Hepatocyte (in vitro differentiated cells): Measurements from ENCODE around the gene ANGPTL4.

ENCODE experiments used
- CTCF ChIP-seq: fragments of 200-600 bp; sonication (generic); IDR thresholded peaks from 2 replicates; pipeline ENCODE4 v1.5.1; 2016; ENCODE audit warnings: antibody characterized with exemption, mild to moderate bottlenecking; ENCODE audit not compliant: poor library complexity
- EZH2phosphoT487 ChIP-seq: fragments of 200-600 bp; sonication (generic); IDR thresholded peaks from one replicate; pipeline ENCODE4 v1.6.1; 2018; ENCODE audit warnings: antibody characterized with exemption, mild to moderate bottlenecking, low read depth, moderate library complexity; ENCODE audit not compliant: unreplicated experiment, severe bottlenecking

DNA sequence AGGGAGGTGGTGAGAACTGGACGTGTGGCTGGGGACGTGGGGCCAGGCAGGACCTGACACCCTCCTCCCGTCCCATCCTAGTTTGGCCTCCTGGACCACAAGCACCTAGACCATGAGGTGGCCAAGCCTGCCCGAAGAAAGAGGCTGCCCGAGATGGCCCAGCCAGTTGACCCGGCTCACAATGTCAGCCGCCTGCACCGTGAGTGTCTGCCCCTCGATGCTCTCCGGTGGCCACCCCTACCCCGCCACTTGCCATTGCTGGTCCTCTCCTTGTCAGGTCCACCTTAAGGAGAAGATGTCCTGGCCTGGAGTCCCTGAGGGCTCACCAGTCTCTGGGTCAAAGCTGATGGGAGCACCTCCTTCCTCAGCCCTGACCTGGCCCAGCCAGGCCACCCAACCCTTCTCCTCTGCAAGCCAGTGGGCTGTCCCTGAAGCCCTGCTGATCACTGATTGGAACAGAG is 2.2 kb downstream of the ANGPTL4 start:
- no peak for TF ChIP-seq EZH2phosphoT487
- no peak for TF ChIP-seq CTCF
